ENCODE results near the gene ENHO. TPM values are rescaled to one million over a fixed set of nuclear protein-coding genes. Genes with fewer than 3 reads are reported as not detected.
A peak's percentile ranks its signal among the peaks of the same experiment; 100 is the strongest.

The ENHO gene
- total and polyA plus RNA-seq, 10 of the 15 experiments (the other 5 are each of a cell fraction or from before 2014, with no cell fraction given) = not detected

- 0 out of 2 replicates have a peak, but pooled peaks have one; percentile 48 for TF ChIP-seq TCF3 (IDR thresholded peaks at IDR 0.05; ENCODE audit: borderline replicate concordance, insufficient read depth, low read depth, low read length)
- TF ChIP-seq CHD4 (IDR thresholded peaks at IDR 0.05) = no peak
- no peak for TF ChIP-seq BRCA1 (IDR thresholded peaks at IDR 0.05; ENCODE audit: low read depth, low read length)
- peak in 1 of 2 experiments; percentile 54; a peak in 2 of 4 replicates for TF ChIP-seq BHLHE40 (IDR thresholded peaks at IDR 0.05; ENCODE audit: borderline replicate concordance in 1 of 2, low read depth in 2 of 2, low read length in 1 of 2)
- no peak for TF ChIP-seq RCOR1 (conservative IDR thresholded peaks at IDR 0.05; ENCODE audit: low read depth, low read length)
- no peak for TF ChIP-seq IKZF1 (conservative IDR thresholded peaks at IDR 0.05)
- no peak for TF ChIP-seq PAX8 (IDR thresholded peaks at IDR 0.05)
- no peak for TF ChIP-seq KLF5 (IDR thresholded peaks at IDR 0.05; ENCODE audit: partially characterized antibody)
- 0 out of 2 replicates have a peak, but pooled peaks have one; percentile 20 for TF ChIP-seq PAX5 (IDR thresholded peaks at IDR 0.05; ENCODE audit: borderline replicate concordance, low read depth, low read length)
- TF ChIP-seq SIN3A (IDR thresholded peaks at IDR 0.05; ENCODE audit: low read depth, low read length) = no peak
- no peak for TF ChIP-seq ZNF217 (IDR thresholded peaks at IDR 0.05)
- no peak for TF ChIP-seq EGR1 (IDR thresholded peaks at IDR 0.05; ENCODE audit: borderline replicate concordance in 1 of 2, low read depth in 2 of 2, low read length in 2 of 2)
- TF ChIP-seq CHD1 (IDR thresholded peaks at IDR 0.05; ENCODE audit: low read depth, low read length) = no peak
- TF ChIP-seq SMAD5 (IDR thresholded peaks at IDR 0.05; ENCODE audit: low read depth) = no peak
- TF ChIP-seq POLR2AphosphoS5 (IDR thresholded peaks at IDR 0.05; ENCODE audit: low read length) = no peak
- TF ChIP-seq IRF4 (IDR thresholded peaks at IDR 0.05; ENCODE audit: low read depth, low read length) = no peak
- no peak for TF ChIP-seq ZBTB40 (IDR thresholded peaks at IDR 0.05; ENCODE audit: borderline replicate concordance)
- no peak for TF ChIP-seq ZNF207 (IDR thresholded peaks at IDR 0.05; ENCODE audit: borderline replicate concordance)
- TF ChIP-seq ATF7 (IDR thresholded peaks at IDR 0.05; ENCODE audit: low read depth) = no peak
- TF ChIP-seq RUNX3 (IDR thresholded peaks at IDR 0.05; ENCODE audit: low read length) = no peak
- TF ChIP-seq TCF12 (IDR thresholded peaks at IDR 0.05; ENCODE audit: low read depth, low read length) = 0 out of 2 replicates have a peak, but pooled peaks have one; percentile 62
- TF ChIP-seq RAD51 (IDR thresholded peaks at IDR 0.05) = no peak
- TF ChIP-seq MYB (IDR thresholded peaks at IDR 0.05; ENCODE audit: borderline replicate concordance, low read depth, low read length) = no peak
- no peak for TF ChIP-seq MTA2 (IDR thresholded peaks at IDR 0.05; ENCODE audit: low read depth)
- TF ChIP-seq ZBED1 (IDR thresholded peaks at IDR 0.05; ENCODE audit: borderline replicate concordance) = no peak
- no peak for TF ChIP-seq HDGF (IDR thresholded peaks at IDR 0.05)
- no peak for TF ChIP-seq EP300 (IDR thresholded peaks at IDR 0.05; ENCODE audit: borderline replicate concordance in 1 of 2, control insufficient read depth in 1 of 2, low read depth in 2 of 2, low read length in 2 of 2)
- TF ChIP-seq NBN (IDR thresholded peaks at IDR 0.05) = no peak
- TF ChIP-seq SMC3 (IDR thresholded peaks at IDR 0.05; ENCODE audit: borderline replicate concordance, low read length) = peak; percentile 39; the same call in 1 of the 2 replicates
- TF ChIP-seq MTA3 (IDR thresholded peaks at IDR 0.05; ENCODE audit: borderline replicate concordance, low read length) = no peak
These were observed 24.3 kb upstream of the ENHO start (continued) for GRCh38 chr9:34546834-34547827.

Data from GM12878 (cell line).